ENCODE measurements around the gene KNDC1. TPM values are rescaled to one million over a fixed set of nuclear protein-coding genes. Genes with fewer than 3 reads are reported as not detected.

KNDC1 gene
- total RNA-seq, 2 donors from 2014 or later, result 6.5 to 9.6 TPM

DNA sequence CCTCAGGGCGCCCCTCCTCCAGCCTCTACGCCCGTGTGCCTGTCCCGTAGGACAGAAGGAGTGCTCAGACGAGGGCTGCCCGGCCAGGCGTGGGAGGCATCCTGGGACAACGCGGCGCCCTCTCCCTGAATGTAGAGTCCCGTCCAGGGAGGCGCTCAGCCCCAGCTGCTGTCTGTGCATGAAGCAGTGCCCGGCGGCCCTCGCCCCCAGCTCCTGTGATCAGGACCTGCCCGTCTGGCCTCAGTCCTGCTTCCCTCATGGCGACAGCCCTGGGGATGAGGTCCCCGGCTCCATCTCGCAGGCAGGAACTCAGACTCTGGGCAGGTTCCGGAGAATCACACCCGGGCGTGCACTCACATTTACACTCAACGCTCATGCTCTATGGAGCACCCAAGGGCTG, 45.1 kb downstream of the KNDC1 start:
- WGBS, 2 experiments (ENCODE audit: insufficient coverage in 1 of 2, insufficient read length in 1 of 2), result 81 to 86% methylated on average over 22 to 23 of the region's 23 CpGs
- H3K27me3 Mint-ChIP-seq (ENCODE audit: insufficient read depth), result no peaks in the 10 kb centered on the region
- no peaks in the 10 kb centered on the region for H3K9me3 Mint-ChIP-seq
- H3K4me3 ChIP-seq (ENCODE audit: low read length), result no peak overlapping the region
- no peaks in the 10 kb centered on the region for H3K9me3 ChIP-seq (ENCODE audit: control insufficient read depth, low read length)
- no peak overlapping the region for H3K27ac Mint-ChIP-seq
- no peaks in the 10 kb centered on the region for H3K4me1 Mint-ChIP-seq
- no peaks in the 10 kb centered on the region for H3K4me1 ChIP-seq (ENCODE audit: control insufficient read depth, insufficient read depth, low read length)
- no peak overlapping the region for H3K4me3 Mint-ChIP-seq
- H3K36me3 Mint-ChIP-seq (ENCODE audit: low read depth), result no peaks in the 10 kb centered on the region
- no peak overlapping the region for H3K9ac ChIP-seq (ENCODE audit: extremely low read depth, low read length, poor library complexity, severe bottlenecking)
- no peaks in the 10 kb centered on the region for H3K27me3 ChIP-seq (ENCODE audit: control insufficient read depth, insufficient read depth, low read length, poor library complexity, severe bottlenecking)
- H3K27ac ChIP-seq (ENCODE audit: low read depth, low read length), result no peak overlapping the region
- H3K36me3 ChIP-seq (ENCODE audit: control insufficient read depth, insufficient read depth, low read length), result no peaks in the 10 kb centered on the region
- TF ChIP-seq CTCF (conservative IDR thresholded peaks at IDR 0.05), result no peak
- DNase-seq, result no peak

DNA sequence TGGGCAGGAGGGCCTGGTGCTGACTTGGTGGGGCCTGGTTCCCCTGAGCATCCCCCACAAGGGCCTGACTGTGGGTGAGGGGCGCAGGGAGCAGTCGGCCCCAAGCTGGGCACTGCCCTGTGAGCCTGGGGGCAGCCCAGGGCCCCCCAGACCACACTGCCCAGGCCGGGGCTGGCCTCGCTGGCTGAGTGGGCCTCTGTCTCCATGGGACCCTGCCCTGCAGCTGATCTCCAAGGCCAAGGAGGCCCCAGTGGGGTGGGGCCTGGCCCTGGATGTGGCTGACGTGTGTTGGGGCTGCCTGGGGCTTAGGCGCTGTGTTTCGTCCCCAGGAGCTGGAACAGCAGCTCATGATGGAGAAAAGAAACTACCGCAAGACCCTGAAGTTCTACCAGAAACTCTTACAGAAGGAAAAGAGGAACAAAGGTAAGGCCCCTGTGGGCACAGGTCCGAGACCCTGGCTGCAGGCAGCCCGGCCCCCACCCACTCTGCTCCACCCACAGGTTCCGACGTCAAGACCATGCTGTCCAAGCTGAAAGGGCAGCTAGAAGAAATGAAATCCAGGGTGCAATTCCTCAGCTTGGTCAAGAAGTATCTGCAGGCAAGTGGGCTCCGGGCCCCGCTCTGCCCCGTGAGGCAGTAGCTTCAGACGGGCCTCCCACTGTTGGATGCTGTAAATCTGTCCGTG, 46.5 kb downstream of the KNDC1 start:
- H3K27ac ChIP-seq (ENCODE audit: low read depth, low read length), result no peak overlapping the region
- H3K27ac Mint-ChIP-seq, result no peak overlapping the region
- H3K36me3 Mint-ChIP-seq (ENCODE audit: low read depth), result no peaks in the 10 kb centered on the region
- H3K9ac ChIP-seq (ENCODE audit: extremely low read depth, low read length, poor library complexity, severe bottlenecking), result no peak overlapping the region
- no peaks in the 10 kb centered on the region for H3K9me3 Mint-ChIP-seq
- no peak overlapping the region for H3K4me3 ChIP-seq (ENCODE audit: low read length)
- H3K9me3 ChIP-seq (ENCODE audit: control insufficient read depth, low read length), result no peaks in the 10 kb centered on the region
- TF ChIP-seq CTCF (conservative IDR thresholded peaks at IDR 0.05), result no peak
- 90 to 94% methylated on average over 14 to 17 of the region's 17 CpGs for WGBS, 2 experiments (ENCODE audit: insufficient coverage in 1 of 2, insufficient read length in 1 of 2)
- H3K4me3 Mint-ChIP-seq, result no peak overlapping the region
- no peaks in the 10 kb centered on the region for H3K27me3 ChIP-seq (ENCODE audit: control insufficient read depth, insufficient read depth, low read length, poor library complexity, severe bottlenecking)
- H3K36me3 ChIP-seq (ENCODE audit: control insufficient read depth, insufficient read depth, low read length), result no peaks in the 10 kb centered on the region
- no peaks in the 10 kb centered on the region for H3K27me3 Mint-ChIP-seq (ENCODE audit: insufficient read depth)
- H3K4me1 Mint-ChIP-seq, result no peaks in the 10 kb centered on the region
- H3K4me1 ChIP-seq (ENCODE audit: control insufficient read depth, insufficient read depth, low read length), result no peaks in the 10 kb centered on the region
- DNase-seq, result no peak

- Mint-ChIP-seq H3K4me1 (no peaks in the 10 kb centered on the region), H3K27me3 (ENCODE audit: insufficient read depth) (no peaks in the 10 kb centered on the region), H3K9me3 (no peaks in the 10 kb centered on the region), H3K4me3 (no peak overlapping the region), H3K36me3 (ENCODE audit: low read depth) (no peaks in the 10 kb centered on the region), H3K27ac (no peak overlapping the region)
- no peaks in the 10 kb centered on the region for H3K36me3 ChIP-seq (ENCODE audit: control insufficient read depth, insufficient read depth, low read length)
- H3K27ac ChIP-seq (ENCODE audit: low read depth, low read length), result no peak overlapping the region
- no peaks in the 10 kb centered on the region for H3K9me3 ChIP-seq (ENCODE audit: control insufficient read depth, low read length)
- H3K4me3 ChIP-seq (ENCODE audit: low read length), result no peak overlapping the region
- no peak for TF ChIP-seq CTCF (conservative IDR thresholded peaks at IDR 0.05)
- H3K4me1 ChIP-seq (ENCODE audit: control insufficient read depth, insufficient read depth, low read length), result no peaks in the 10 kb centered on the region
- no peak for DNase-seq
- H3K27me3 ChIP-seq (ENCODE audit: control insufficient read depth, insufficient read depth, low read length, poor library complexity, severe bottlenecking), result no peaks in the 10 kb centered on the region
- no peak overlapping the region for H3K9ac ChIP-seq (ENCODE audit: extremely low read depth, low read length, poor library complexity, severe bottlenecking)
- WGBS, 2 experiments (ENCODE audit: insufficient coverage in 1 of 2, insufficient read length in 1 of 2), result 97% methylated on average over 21 to 36 of the region's 36 CpGs
These were observed 47.1 kb downstream of the KNDC1 start for GRCh38 chr10:133207041-133207600.
